DOHH2 (cell line): Measurements from ENCODE around the gene TMEM259.

Experiments
- EZH2phosphoT487 ChIP-seq: fragments of 200-600 bp; sonication (generic); IDR thresholded peaks from 2 replicates; pipeline ENCODE4 v1.6.1; 2017; ENCODE audit warnings: borderline replicate concordance, mild to moderate bottlenecking, antibody characterized with exemption, low read length, moderate library complexity, mixed read lengths
- TF ChIP-seq, protein P1 (sequence below): fragments of 200-600 bp; sonication (generic); IDR thresholded peaks from one replicate; pipeline ENCODE4 v1.5.1; 2014; ENCODE audit warnings: antibody characterized with exemption, mild to moderate bottlenecking, low read depth, low read length; ENCODE audit not compliant: poor library complexity, severe bottlenecking

DNA sequence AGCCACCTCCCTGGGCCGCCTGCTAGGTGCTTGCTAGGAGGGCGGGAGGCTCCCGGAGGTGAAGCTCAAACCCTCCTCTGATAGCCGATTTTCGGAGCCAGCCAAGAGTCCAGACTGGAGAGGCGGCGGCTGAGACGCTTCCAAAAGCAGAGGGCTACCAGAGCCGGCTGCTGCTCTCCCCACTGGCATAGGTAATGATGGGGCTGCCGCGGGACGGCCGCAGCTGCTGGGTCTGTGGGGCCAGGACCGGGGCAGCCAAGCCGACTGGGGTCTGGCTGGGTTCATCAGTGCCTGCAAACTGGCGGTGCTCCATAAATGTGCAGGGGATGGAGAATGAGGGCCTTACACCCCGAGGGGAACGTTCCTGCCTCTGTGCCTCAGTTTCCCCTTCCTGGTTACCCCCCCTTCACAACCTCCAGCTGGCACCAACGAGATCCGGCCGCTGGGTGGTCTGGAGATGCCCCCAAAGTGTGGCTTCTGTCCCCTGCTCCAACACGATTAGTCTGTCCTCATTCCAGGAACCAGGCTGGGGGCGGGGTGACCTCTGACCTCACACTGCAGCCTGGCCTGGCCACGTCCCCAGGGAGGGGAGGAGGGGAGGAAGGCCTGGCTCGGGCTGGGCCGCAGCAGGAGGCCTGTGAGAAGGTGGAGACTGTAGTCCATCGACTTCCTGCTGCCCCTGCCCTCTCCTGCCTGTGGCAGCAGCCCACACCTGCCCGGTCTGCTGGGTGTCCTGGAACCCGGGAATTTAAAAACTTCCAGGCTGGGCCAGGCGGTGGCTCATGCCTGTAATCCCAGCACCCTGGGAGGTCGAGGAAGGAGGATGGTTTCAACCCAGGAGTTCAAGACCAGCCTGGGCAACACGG, 40.6 kb downstream of the TMEM259 start:
- TF ChIP-seq, protein P1, sequence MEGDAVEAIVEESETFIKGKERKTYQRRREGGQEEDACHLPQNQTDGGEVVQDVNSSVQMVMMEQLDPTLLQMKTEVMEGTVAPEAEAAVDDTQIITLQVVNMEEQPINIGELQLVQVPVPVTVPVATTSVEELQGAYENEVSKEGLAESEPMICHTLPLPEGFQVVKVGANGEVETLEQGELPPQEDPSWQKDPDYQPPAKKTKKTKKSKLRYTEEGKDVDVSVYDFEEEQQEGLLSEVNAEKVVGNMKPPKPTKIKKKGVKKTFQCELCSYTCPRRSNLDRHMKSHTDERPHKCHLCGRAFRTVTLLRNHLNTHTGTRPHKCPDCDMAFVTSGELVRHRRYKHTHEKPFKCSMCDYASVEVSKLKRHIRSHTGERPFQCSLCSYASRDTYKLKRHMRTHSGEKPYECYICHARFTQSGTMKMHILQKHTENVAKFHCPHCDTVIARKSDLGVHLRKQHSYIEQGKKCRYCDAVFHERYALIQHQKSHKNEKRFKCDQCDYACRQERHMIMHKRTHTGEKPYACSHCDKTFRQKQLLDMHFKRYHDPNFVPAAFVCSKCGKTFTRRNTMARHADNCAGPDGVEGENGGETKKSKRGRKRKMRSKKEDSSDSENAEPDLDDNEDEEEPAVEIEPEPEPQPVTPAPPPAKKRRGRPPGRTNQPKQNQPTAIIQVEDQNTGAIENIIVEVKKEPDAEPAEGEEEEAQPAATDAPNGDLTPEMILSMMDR, result no peak
- no peak for TF ChIP-seq EZH2phosphoT487
